ENCODE results near the gene NANOS1. TPM values are rescaled to one million over a fixed set of nuclear protein-coding genes. Genes with fewer than 3 reads are reported as not detected.

NANOS1 gene
- polyA plus RNA-seq, result not detected

- peak within 1 kb of the TSS; percentile 77 to 94 (median 87) for H3K4me3 Mint-ChIP-seq
- H3K36me3 Mint-ChIP-seq, result peaks cover 9% of the 10 kb centered on the region
- peaks cover 2% of the 10 kb centered on the region for H3K27me3 Mint-ChIP-seq
- peak within 1 kb of the TSS in 2 of 3 donors; percentile 64 to 67 for H3K27ac Mint-ChIP-seq
- no peaks in the 10 kb centered on the region for H3K9me3 Mint-ChIP-seq
- peaks cover 12 to 18% (median 17%) of the 10 kb centered on the region in 3 donors for H3K4me1 Mint-ChIP-seq
Observed at GRCh38 chr10:119029613-119030420, at the start of gene NANOS1. Gene NANOS1, plus strand, starts transcription at chr10:119029714. Its CDS starts 88 bp downstream, at chr10:119029802.

GRCh38 chr10:118980135-118980865 lies 49.2 kb upstream of the NANOS1 start:
- Mint-ChIP-seq H3K27ac (no peak overlapping the region), H3K9me3 (peaks cover 0 to 12% (median 11%) of the 10 kb centered on the region in 3 donors), H3K4me1 (no peaks in the 10 kb centered on the region), H3K36me3 (peaks cover 2% of the 10 kb centered on the region), H3K27me3 (peaks cover 9% of the 10 kb centered on the region), H3K4me3 (no peak overlapping the region)

- Mint-ChIP-seq H3K27me3 (peaks cover 9% of the 10 kb centered on the region), H3K4me3 (no peak overlapping the region), H3K36me3 (no peaks in the 10 kb centered on the region), H3K27ac (no peak overlapping the region), H3K4me1 (no peaks in the 10 kb centered on the region), H3K9me3 (peaks cover 0 to 14% (median 13%) of the 10 kb centered on the region in 3 donors)
Observed at GRCh38 chr10:118980870-118981269, 48.6 kb upstream of the NANOS1 start.

GRCh38 chr10:118981946-118982345 lies 47.6 kb upstream of the NANOS1 start:
- Mint-ChIP-seq H3K9me3 (peaks cover 0 to 12% (median 11%) of the 10 kb centered on the region in 3 donors), H3K36me3 (no peaks in the 10 kb centered on the region), H3K4me1 (peaks cover under 1 to 3% (median 3%) of the 10 kb centered on the region in 3 donors), H3K27me3 (peaks cover 9% of the 10 kb centered on the region), H3K27ac (no peak overlapping the region), H3K4me3 (no peak overlapping the region)

- H3K4me1 Mint-ChIP-seq, result peaks cover 4 to 7% (median 5%) of the 10 kb centered on the region in 3 donors
Observed at GRCh38 chr10:118982366-118982765, 47.1 kb upstream of the NANOS1 start.

GRCh38 chr10:118983263-118983662 lies 46.3 kb upstream of the NANOS1 start:
- Mint-ChIP-seq H3K27ac (peak overlapping the region in 1 of 3 donors; percentile 27), H3K4me1 (peaks cover 4 to 8% (median 8%) of the 10 kb centered on the region in 3 donors), H3K9me3 (peaks cover 0 to 12% (median 11%) of the 10 kb centered on the region in 3 donors), H3K36me3 (no peaks in the 10 kb centered on the region), H3K4me3 (no peak overlapping the region), H3K27me3 (peaks cover 9% of the 10 kb centered on the region)

More at GRCh38 chr10:118982366-118982765, 47.1 kb upstream of the NANOS1 start:
- Mint-ChIP-seq H3K9me3 (peaks cover 0 to 12% (median 11%) of the 10 kb centered on the region in 3 donors), H3K4me3 (no peak overlapping the region), H3K27me3 (peaks cover 9% of the 10 kb centered on the region), H3K27ac (peak overlapping the region in 1 of 3 donors; percentile 23), H3K36me3 (no peaks in the 10 kb centered on the region)

GRCh38 chr10:118985576-118985975 lies 43.9 kb upstream of the NANOS1 start:
- no peak overlapping the region for H3K27ac Mint-ChIP-seq
- peaks cover 2% of the 10 kb centered on the region for H3K36me3 Mint-ChIP-seq
- H3K27me3 Mint-ChIP-seq, result peaks cover 2% of the 10 kb centered on the region
- H3K9me3 Mint-ChIP-seq, result peaks cover 0 to 12% (median 11%) of the 10 kb centered on the region in 3 donors
- peaks cover 4 to 8% (median 8%) of the 10 kb centered on the region in 3 donors for H3K4me1 Mint-ChIP-seq
- H3K4me3 Mint-ChIP-seq, result no peak overlapping the region

GRCh38 chr10:118986815-118987790 lies 42.4 kb upstream of the NANOS1 start:
- H3K27ac Mint-ChIP-seq, result no peak overlapping the region
- H3K4me3 Mint-ChIP-seq, result peak overlapping the region in 1 of 4 donors; percentile 33

GRCh38 chr10:118990326-118990725 lies 39.2 kb upstream of the NANOS1 start:
- Mint-ChIP-seq H3K36me3 (peaks cover 2% of the 10 kb centered on the region), H3K4me3 (no peak overlapping the region), H3K9me3 (peaks cover 0 to 6% (median 4%) of the 10 kb centered on the region in 3 donors), H3K4me1 (peaks cover 4 to 8% (median 8%) of the 10 kb centered on the region in 3 donors), H3K27me3 (no peaks in the 10 kb centered on the region), H3K27ac (no peak overlapping the region)

More at GRCh38 chr10:118986815-118987790, 42.4 kb upstream of the NANOS1 start:
- Mint-ChIP-seq H3K4me1 (peaks cover 4 to 8% (median 8%) of the 10 kb centered on the region in 3 donors), H3K36me3 (peaks cover 2% of the 10 kb centered on the region), H3K27me3 (peaks cover 2% of the 10 kb centered on the region), H3K9me3 (peaks cover 0 to 12% (median 11%) of the 10 kb centered on the region in 3 donors)

- Mint-ChIP-seq H3K9me3 (no peaks in the 10 kb centered on the region), H3K4me3 (no peak overlapping the region), H3K27ac (no peak overlapping the region), H3K36me3 (peaks cover 4% of the 10 kb centered on the region), H3K4me1 (peaks cover 0 to 3% (median under 1%) of the 10 kb centered on the region in 3 donors), H3K27me3 (peaks cover 3% of the 10 kb centered on the region)
Observed at GRCh38 chr10:118992496-118992895, 37.0 kb upstream of the NANOS1 start.

- Mint-ChIP-seq H3K4me3 (no peak overlapping the region), H3K4me1 (no peaks in the 10 kb centered on the region), H3K36me3 (peaks cover 4% of the 10 kb centered on the region), H3K27me3 (peaks cover 6% of the 10 kb centered on the region), H3K9me3 (no peaks in the 10 kb centered on the region), H3K27ac (no peak overlapping the region)
Observed at GRCh38 chr10:118993214-118993613, 36.3 kb upstream of the NANOS1 start.

- Mint-ChIP-seq H3K4me1 (no peaks in the 10 kb centered on the region), H3K27ac (no peak overlapping the region), H3K9me3 (no peaks in the 10 kb centered on the region), H3K4me3 (no peak overlapping the region), H3K36me3 (peaks cover 4% of the 10 kb centered on the region), H3K27me3 (peaks cover 6% of the 10 kb centered on the region)
Observed at GRCh38 chr10:118994321-118994720, 35.2 kb upstream of the NANOS1 start.

GRCh38 chr10:118995739-118996138 lies 33.8 kb upstream of the NANOS1 start:
- Mint-ChIP-seq H3K9me3 (no peaks in the 10 kb centered on the region), H3K4me3 (no peak overlapping the region), H3K27me3 (peaks cover 6% of the 10 kb centered on the region), H3K4me1 (no peaks in the 10 kb centered on the region), H3K36me3 (peaks cover 2% of the 10 kb centered on the region), H3K27ac (no peak overlapping the region)

- Mint-ChIP-seq H3K27ac (no peak overlapping the region), H3K27me3 (peaks cover 9% of the 10 kb centered on the region), H3K9me3 (peaks cover 0 to 3% (median 0%) of the 10 kb centered on the region in 3 donors), H3K36me3 (peaks cover 2% of the 10 kb centered on the region), H3K4me3 (no peak overlapping the region), H3K4me1 (no peaks in the 10 kb centered on the region)
Observed at GRCh38 chr10:118997379-118997778, 32.1 kb upstream of the NANOS1 start.

Measured in IgD-negative memory B cell (primary cell).